Keratinocyte (primary cell): ENCODE data around the gene EXOC6B. TPM values are rescaled to one million over a fixed set of nuclear protein-coding genes. Genes with fewer than 3 reads are reported as not detected.

Experiments used
- DNase-seq: peaks from one replicate; pipeline ENCODE4 v3.0.0-alpha.2; 2011; ENCODE audit warnings: low read depth, missing footprints, low spot score
- FAIRE-seq: peaks from 2 replicates; lab custom pipeline; 2011; peaks lifted over from hg19 to GRCh38; lab: Jason Lieb, UNC
- H2AFZ ChIP-seq: 2 replicates; pipeline ENCODE4 v1.6.0; 2012; ENCODE audit warnings: low read length, control low read depth, inconsistent platforms; ENCODE audit not compliant: control insufficient read depth
- H3K27ac ChIP-seq: 2 replicates; pipeline ENCODE4 v1.5.1; 2011; ENCODE audit warnings: low read length; ENCODE audit not compliant: control insufficient read depth, insufficient read depth
- H3K27me3 ChIP-seq: 3 replicates; pipeline ENCODE4 v1.6.0; 2011; ENCODE audit warnings: low read length; ENCODE audit not compliant: control insufficient read depth, insufficient read depth; ENCODE audit errors: extremely low read depth
- H3K36me3 ChIP-seq, 2 experiments: 2 replicates in 1 of 2; 3 replicates in 1 of 2; pipeline ENCODE4 v1.5.1; 2011; ENCODE audit warnings: low read length in 2 of 2, mild to moderate bottlenecking in 1 of 2; ENCODE audit not compliant: control insufficient read depth in 2 of 2, insufficient read depth in 2 of 2; ENCODE audit errors: extremely low read depth in 1 of 2
- H3K4me1 ChIP-seq: 3 replicates; pipeline ENCODE4 v1.5.1; 2011; ENCODE audit warnings: low read length; ENCODE audit not compliant: control insufficient read depth, insufficient read depth; ENCODE audit errors: extremely low read depth
- H3K4me2 ChIP-seq: 3 replicates; pipeline ENCODE4 v1.6.0; 2011; ENCODE audit warnings: low read depth, low read length; ENCODE audit not compliant: control insufficient read depth, insufficient read depth; ENCODE audit errors: extremely low read depth
- H3K4me3 ChIP-seq, 3 experiments: fragments of 200-600 bp in 1 of 3; sonication (generic) in 1 of 3; 2 replicates in 2 of 3; 3 replicates in 1 of 3; pipeline ENCODE4 v1.5.1; 2011 to 2016; ENCODE audit warnings: low read length in 3 of 3, mild to moderate bottlenecking in 3 of 3, control low read depth in 2 of 3, inconsistent platforms in 1 of 3, low read depth in 1 of 3, mixed read lengths in 1 of 3, mixed run types in 1 of 3, moderate library complexity in 1 of 3; ENCODE audit not compliant: control insufficient read depth in 2 of 3, insufficient read depth in 2 of 3; ENCODE audit errors: extremely low read depth in 1 of 3
- H3K79me2 ChIP-seq: 2 replicates; pipeline ENCODE4 v1.6.0; 2012; ENCODE audit warnings: low read length; ENCODE audit not compliant: control insufficient read depth, insufficient read depth
- H3K9ac ChIP-seq: 3 replicates; pipeline ENCODE4 v1.6.0; 2011; ENCODE audit warnings: low read length; ENCODE audit not compliant: control insufficient read depth, insufficient read depth; ENCODE audit errors: extremely low read depth
- H3K9me1 ChIP-seq: 3 replicates; pipeline ENCODE4 v1.6.0; 2011; ENCODE audit warnings: low read length; ENCODE audit not compliant: control insufficient read depth, insufficient read depth; ENCODE audit errors: extremely low read depth
- H3K9me3 ChIP-seq: 2 replicates; pipeline ENCODE4 v1.5.1; 2012; ENCODE audit warnings: low read depth, low read length; ENCODE audit not compliant: control insufficient read depth
- H4K20me1 ChIP-seq: 3 replicates; pipeline ENCODE4 v1.6.0; 2011; ENCODE audit warnings: low read length; ENCODE audit not compliant: control insufficient read depth, insufficient read depth; ENCODE audit errors: extremely low read depth
- CTCF ChIP-seq, 3 experiments: IDR thresholded peaks in 1 of 3; conservative IDR thresholded peaks in 1 of 3; optimal IDR thresholded peaks in 1 of 3; 2 replicates in 2 of 3; 3 replicates in 1 of 3; pipeline versions ENCODE3 to v1.5.1; 2011; ENCODE audit warnings: low read length in 3 of 3, mild to moderate bottlenecking in 3 of 3, moderate library complexity in 2 of 3, control low read depth in 1 of 3, inconsistent platforms in 1 of 3; ENCODE audit not compliant: insufficient read depth in 2 of 3; ENCODE audit errors: extremely low read depth in 1 of 3
- EZH2 ChIP-seq: IDR thresholded peaks from one replicate; pipeline ENCODE4 v1.6.1; 2012; ENCODE audit warnings: inconsistent platforms, mild to moderate bottlenecking, low read length, moderate library complexity
- dilution Hi-C: fragments of 300-500 bp; cut with MboI; formaldehyde crosslinking; loops from one replicate; pipeline ENCODE4 v1.7.0; 2020; ENCODE audit warnings: low sequenced_read_pairs; ENCODE audit not compliant: extremely low pct_ligation_motif_present
- polyA plus RNA-seq, 5 experiments: library from polyadenylated mRNA; depleted of rRNA in 3 of 5; stranded (reverse) in 3 of 5; stranded (forward) in 1 of 5; unstranded in 1 of 5; fragments of >200 nt; gene quantifications; 1 replicate in 1 of 5; 2 replicates in 3 of 5; 3 replicates in 1 of 5; pipeline versions ENCODE4 v1.2.1 to v1.2.3, GENCODE V29; 2011 to 2012; ENCODE audit warnings: missing spikeins in 2 of 5, low read depth in 1 of 5, low replicate concordance in 1 of 5

EXOC6B gene
- polyA plus RNA-seq, 1 donor (not counting 4 experiments of a cell fraction or from before 2014, with no cell fraction given) = 37.3 TPM

- dilution Hi-C loops = no loop called here
Measured at GRCh38 chr2:72361042-72361441, 464.8 kb downstream of the EXOC6B start.

GRCh38 chr2:72350852-72351251 lies 475.0 kb downstream of the EXOC6B start:
- no peaks in the 10 kb centered on the region for H3K9me1 ChIP-seq
- peak overlapping the region in 1 of 3 experiments; percentile 4 for H3K4me3 ChIP-seq
- peaks cover 11% of the 10 kb centered on the region for H3K4me1 ChIP-seq
- H4K20me1 ChIP-seq = no peaks in the 10 kb centered on the region
- no peaks in the 10 kb centered on the region for H3K9me3 ChIP-seq
- H3K4me2 ChIP-seq = peak overlapping the region; percentile 39
- no peak overlapping the region for H3K9ac ChIP-seq
- dilution Hi-C loops = no loop called here
- H3K27ac ChIP-seq = peak overlapping the region; percentile 39
- no peaks in the 10 kb centered on the region for H3K36me3 ChIP-seq
- TF ChIP-seq EZH2 (no peak), CTCF (optimal IDR thresholded peaks at IDR 0.05 in 1 of 3, IDR thresholded peaks at IDR 0.05 in 1 of 3, conservative IDR thresholded peaks at IDR 0.05 in 1 of 3; ENCODE audit: extremely low read depth in 1 of 3, insufficient read depth in 2 of 3, low read length in 3 of 3) (no peak)
- DNase-seq = peak; percentile 13
- H3K79me2 ChIP-seq = no peaks in the 10 kb centered on the region
- H2AFZ ChIP-seq = no peak overlapping the region
- peak; percentile 91 for FAIRE-seq
- no peaks in the 10 kb centered on the region for H3K27me3 ChIP-seq

More at GRCh38 chr2:72361042-72361441, 464.8 kb downstream of the EXOC6B start:
- DNase-seq = no peak
- Histone ChIP-seq H3K4me2 (no peak overlapping the region), H3K4me1 (no peaks in the 10 kb centered on the region), H3K9ac (no peak overlapping the region), H3K27ac (no peak overlapping the region), H3K79me2 (no peaks in the 10 kb centered on the region), H3K9me3 (no peaks in the 10 kb centered on the region), H3K4me3 (no peak overlapping the region), H3K9me1 (no peaks in the 10 kb centered on the region), H3K27me3 (no peaks in the 10 kb centered on the region), H4K20me1 (no peaks in the 10 kb centered on the region), H2AFZ (no peak overlapping the region), H3K36me3 (no peaks in the 10 kb centered on the region)
- FAIRE-seq = no peak
- TF ChIP-seq CTCF (optimal IDR thresholded peaks at IDR 0.05 in 1 of 3, IDR thresholded peaks at IDR 0.05 in 1 of 3, conservative IDR thresholded peaks at IDR 0.05 in 1 of 3; ENCODE audit: extremely low read depth in 1 of 3, insufficient read depth in 2 of 3, low read length in 3 of 3) = no peak
- TF ChIP-seq EZH2 = no peak
